ENCODE measurements around the gene PCDHGA3.

DNA sequence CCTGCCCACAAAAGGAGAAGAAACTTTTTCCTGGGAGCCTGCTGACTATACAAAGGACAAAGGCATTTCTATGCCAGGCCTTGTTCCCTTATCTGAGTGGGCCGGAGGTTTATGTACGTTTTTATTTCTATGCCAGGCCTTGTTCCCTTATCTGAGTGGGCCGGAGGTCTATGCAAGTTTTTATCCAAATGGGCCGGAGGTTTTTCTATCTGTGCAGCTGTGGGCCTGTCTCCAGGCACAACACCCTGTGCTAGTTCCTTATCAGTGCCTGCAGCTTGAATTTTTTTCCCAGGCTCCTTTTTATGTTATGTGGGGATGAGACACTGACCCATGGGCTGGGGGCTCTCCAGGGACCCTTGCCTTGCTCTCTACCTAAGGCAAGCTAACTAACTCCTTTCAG, 45.3 kb upstream of the PCDHGA3 start:
- TF ChIP-seq EZH2 (IDR thresholded peaks at IDR 0.05; ENCODE audit: low read depth, unreplicated experiment) = no peak
- TF ChIP-seq, protein P1, sequence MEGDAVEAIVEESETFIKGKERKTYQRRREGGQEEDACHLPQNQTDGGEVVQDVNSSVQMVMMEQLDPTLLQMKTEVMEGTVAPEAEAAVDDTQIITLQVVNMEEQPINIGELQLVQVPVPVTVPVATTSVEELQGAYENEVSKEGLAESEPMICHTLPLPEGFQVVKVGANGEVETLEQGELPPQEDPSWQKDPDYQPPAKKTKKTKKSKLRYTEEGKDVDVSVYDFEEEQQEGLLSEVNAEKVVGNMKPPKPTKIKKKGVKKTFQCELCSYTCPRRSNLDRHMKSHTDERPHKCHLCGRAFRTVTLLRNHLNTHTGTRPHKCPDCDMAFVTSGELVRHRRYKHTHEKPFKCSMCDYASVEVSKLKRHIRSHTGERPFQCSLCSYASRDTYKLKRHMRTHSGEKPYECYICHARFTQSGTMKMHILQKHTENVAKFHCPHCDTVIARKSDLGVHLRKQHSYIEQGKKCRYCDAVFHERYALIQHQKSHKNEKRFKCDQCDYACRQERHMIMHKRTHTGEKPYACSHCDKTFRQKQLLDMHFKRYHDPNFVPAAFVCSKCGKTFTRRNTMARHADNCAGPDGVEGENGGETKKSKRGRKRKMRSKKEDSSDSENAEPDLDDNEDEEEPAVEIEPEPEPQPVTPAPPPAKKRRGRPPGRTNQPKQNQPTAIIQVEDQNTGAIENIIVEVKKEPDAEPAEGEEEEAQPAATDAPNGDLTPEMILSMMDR (conservative IDR thresholded peaks at IDR 0.05; ENCODE audit: low read depth in 2 of 2) = no peak
- TF ChIP-seq ZNF331 (CRISPR knock-in tag; IDR thresholded peaks at IDR 0.05; ENCODE audit: low read depth) = no peak
- no peak for TF ChIP-seq POLR2AphosphoS5 (IDR thresholded peaks at IDR 0.05; ENCODE audit: low read depth)
- TF ChIP-seq JUNB (IDR thresholded peaks at IDR 0.05; ENCODE audit: unreplicated experiment) = no peak
- TF ChIP-seq CREB1 (CRISPR knock-in tag; IDR thresholded peaks at IDR 0.05; ENCODE audit: low read depth) = no peak
- no peak for TF ChIP-seq EZH2phosphoT487 (IDR thresholded peaks at IDR 0.05; ENCODE audit: unreplicated experiment)
- no peak for TF ChIP-seq ZNF114 (CRISPR knock-in tag; IDR thresholded peaks at IDR 0.05)
- no peak for TF ChIP-seq REST (IDR thresholded peaks at IDR 0.05; ENCODE audit: unreplicated experiment)

All from GM23338 (cell line).